Measurements from ENCODE around the gene CAPN8.

- TF ChIP-seq SIN3A (IDR thresholded peaks at IDR 0.05; ENCODE audit: borderline replicate concordance, insufficient read depth, low read length) (no peak), REST (IDR thresholded peaks at IDR 0.05; ENCODE audit: insufficient read depth in 1 of 2, low read depth in 2 of 2, low read length in 2 of 2) (no peak), POLR2AphosphoS5 (IDR thresholded peaks at IDR 0.05; ENCODE audit: low read depth, low read length) (no peak), TAF1 (IDR thresholded peaks at IDR 0.05; ENCODE audit: borderline replicate concordance, insufficient read depth, low read length) (no peak), FOXP2 (optimal IDR thresholded peaks at IDR 0.05; ENCODE audit: borderline replicate concordance, extremely low read depth, extremely low read length, insufficient read depth) (no peak)
These were observed 13.3 kb upstream of the CAPN8 start for GRCh38 chr1:223678841-223679240.

Measured in PFSK-1 (cell line).